NCI-H774 (cell line): ENCODE measurements around the gene FERMT3.
A peak's percentile ranks its signal among the peaks of the same experiment; 100 is the strongest.
"Not testable (repeated sequence)": the region's sequence is repeated elsewhere in the genome, so short reads cannot be mapped to it uniquely, and the experiment has no call there.

Experiments used
- DNase-seq: peaks from one replicate; lab custom pipeline; 2025; lab: John Stamatoyannopoulos, UW

The FERMT3 gene

GRCh38 chr11:64206457-64207255, at the start of gene FERMT3:
TSS of gene FERMT3 (plus strand) at chr11:64206721. CDS start at chr11:64207365, 644 bp downstream.
- DNase-seq: no peak

- no peak for DNase-seq
Observed at GRCh38 chr11:64157631-64158394, 48.7 kb upstream of the FERMT3 start.

- no peak for DNase-seq
Observed at GRCh38 chr11:64161037-64161436, 45.5 kb upstream of the FERMT3 start.

GRCh38 chr11:64162769-64163168, 43.8 kb upstream of the FERMT3 start:
- DNase-seq: not testable (repeated sequence)

- no peak for DNase-seq
Observed at GRCh38 chr11:64163951-64164350, 42.6 kb upstream of the FERMT3 start.

GRCh38 chr11:64164392-64165312, 41.9 kb upstream of the FERMT3 start:
- no peak for DNase-seq

GRCh38 chr11:64165481-64165841, 41.1 kb upstream of the FERMT3 start:
- no peak for DNase-seq

GRCh38 chr11:64165842-64166635, 40.5 kb upstream of the FERMT3 start, which contains the start of gene MACROD1:
TSS of gene MACROD1 (minus strand) at chr11:64166113. CDS start at chr11:64165994, 119 bp downstream.
- peak; percentile 87 for DNase-seq

GRCh38 chr11:64170419-64170818, 36.1 kb upstream of the FERMT3 start:
- no peak for DNase-seq

- no peak for DNase-seq
Observed at GRCh38 chr11:64173616-64174355, 32.7 kb upstream of the FERMT3 start.

- DNase-seq: no peak
Observed at GRCh38 chr11:64176751-64177150, 29.8 kb upstream of the FERMT3 start.

GRCh38 chr11:64178203-64178602, 28.3 kb upstream of the FERMT3 start:
- no peak for DNase-seq

GRCh38 chr11:64178951-64179639, 27.4 kb upstream of the FERMT3 start:
- no peak for DNase-seq

- no peak for DNase-seq
Observed at GRCh38 chr11:64180891-64181290, 25.6 kb upstream of the FERMT3 start.

- DNase-seq: peak; percentile 88
Observed at GRCh38 chr11:64181506-64182411, 24.8 kb upstream of the FERMT3 start.

GRCh38 chr11:64183890-64184289, 22.6 kb upstream of the FERMT3 start:
- no peak for DNase-seq

GRCh38 chr11:64185175-64185692, 21.3 kb upstream of the FERMT3 start:
- peak; percentile 85 for DNase-seq

GRCh38 chr11:64185693-64186491, 20.6 kb upstream of the FERMT3 start, which contains the start of gene STIP1:
TSS of gene STIP1 (plus strand) at chr11:64186171. CDS start at chr11:64186262, 91 bp downstream.
- DNase-seq: peak; percentile 100
